Neural progenitor cell (in vitro differentiated cells): ENCODE data around the gene SPOCK1.

Experiments
- EZH2 ChIP-seq: fragments of 200-600 bp; sonication (generic); IDR thresholded peaks from 2 replicates; pipeline ENCODE4 v1.6.1; 2017; ENCODE audit warnings: antibody characterized with exemption, mild to moderate bottlenecking, moderate library complexity
- TF ChIP-seq, protein P1 (sequence below): fragments of 200-600 bp; sonication (generic); IDR thresholded peaks from 2 replicates; pipeline ENCODE4 v1.5.1; 2017; ENCODE audit warnings: antibody characterized with exemption, mild to moderate bottlenecking

DNA sequence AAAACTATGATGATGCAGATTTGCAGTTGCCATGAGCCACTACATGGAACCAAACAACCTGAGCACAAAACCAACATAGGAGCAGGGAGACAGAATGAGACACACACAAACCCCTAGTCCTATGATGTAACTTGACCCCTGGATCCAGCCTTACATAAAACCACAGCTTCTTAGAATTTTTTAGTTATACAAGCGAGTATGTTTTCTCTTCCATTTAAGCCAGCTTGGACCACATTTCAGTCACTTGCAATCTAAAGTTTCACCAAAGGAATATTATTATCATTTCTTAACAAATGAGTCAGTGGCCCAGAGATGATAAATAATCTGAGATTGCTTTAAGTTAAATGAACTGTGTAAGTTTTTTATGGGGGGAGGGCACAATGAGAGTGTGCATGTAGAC lies 6.8 kb downstream of the SPOCK1 start:
- TF ChIP-seq, protein P1, sequence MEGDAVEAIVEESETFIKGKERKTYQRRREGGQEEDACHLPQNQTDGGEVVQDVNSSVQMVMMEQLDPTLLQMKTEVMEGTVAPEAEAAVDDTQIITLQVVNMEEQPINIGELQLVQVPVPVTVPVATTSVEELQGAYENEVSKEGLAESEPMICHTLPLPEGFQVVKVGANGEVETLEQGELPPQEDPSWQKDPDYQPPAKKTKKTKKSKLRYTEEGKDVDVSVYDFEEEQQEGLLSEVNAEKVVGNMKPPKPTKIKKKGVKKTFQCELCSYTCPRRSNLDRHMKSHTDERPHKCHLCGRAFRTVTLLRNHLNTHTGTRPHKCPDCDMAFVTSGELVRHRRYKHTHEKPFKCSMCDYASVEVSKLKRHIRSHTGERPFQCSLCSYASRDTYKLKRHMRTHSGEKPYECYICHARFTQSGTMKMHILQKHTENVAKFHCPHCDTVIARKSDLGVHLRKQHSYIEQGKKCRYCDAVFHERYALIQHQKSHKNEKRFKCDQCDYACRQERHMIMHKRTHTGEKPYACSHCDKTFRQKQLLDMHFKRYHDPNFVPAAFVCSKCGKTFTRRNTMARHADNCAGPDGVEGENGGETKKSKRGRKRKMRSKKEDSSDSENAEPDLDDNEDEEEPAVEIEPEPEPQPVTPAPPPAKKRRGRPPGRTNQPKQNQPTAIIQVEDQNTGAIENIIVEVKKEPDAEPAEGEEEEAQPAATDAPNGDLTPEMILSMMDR: no peak
- TF ChIP-seq EZH2: no peak
